HT1080 (cell line): Measurements from ENCODE around the gene LDLRAD1. TPM values are rescaled to one million over a fixed set of nuclear protein-coding genes. Genes with fewer than 3 reads are reported as not detected.

Experiments
- total RNA-seq: library from RNA; depleted of rRNA; stranded (reverse); fragments of >200 nt; shearing (Covaris generic); gene quantifications from 2 replicates; pipeline ENCODE4 v1.2.3, GENCODE V29; 2014; rRNA removed

The LDLRAD1 gene
- total RNA-seq, 1 experiment from 2014 or later = not detected

Other genes with a start within 250 kb of the LDLRAD1 start
- 51.8 and 68.6 TPM in 2 replicates for gene NDC1, start 179.9 kb downstream of the LDLRAD1 start, total RNA-seq
- 20.2 and 24.9 TPM in 2 replicates for gene YIPF1, start 128.4 kb downstream of the LDLRAD1 start, total RNA-seq
- gene DIO1, start 124.0 kb downstream of the LDLRAD1 start, total RNA-seq = not detected in 2 replicates
- gene IFT25, start 72.5 kb downstream of the LDLRAD1 start, total RNA-seq = 44.7 and 58.5 TPM in 2 replicates
- 33.6 and 41.8 TPM in 2 replicates for gene LRRC42, start 71.8 kb downstream of the LDLRAD1 start, total RNA-seq
- 208 and 262 TPM in 2 replicates for gene TMEM59, start 35.0 kb upstream of the LDLRAD1 start, total RNA-seq
- gene TCEANC2, start 35.4 kb upstream of the LDLRAD1 start, total RNA-seq = 5.5 and 6.1 TPM in 2 replicates
- not detected in 2 replicates for gene CDCP2, start 134.8 kb upstream of the LDLRAD1 start, total RNA-seq
- gene CYB5RL, start 181.8 kb upstream of the LDLRAD1 start, total RNA-seq = 6.3 and 6.7 TPM in 2 replicates
- gene MRPL37, start 182.0 kb upstream of the LDLRAD1 start, total RNA-seq = 135 and 158 TPM in 2 replicates